Stimulated activated CD4-positive, alpha-beta T cell treated with anti-CD3 and anti-CD28 coated beads, Interleukin-1b, Interleukin-23, amount 100 ng/mL, for 4 hours (primary cell): ENCODE results near the gene PTDSS2.

Experiments
- DNase-seq, 2 donors: peaks; one replicate each; pipeline ENCODE4 v3.0.0-alpha.2; 2020; ENCODE audit warnings: low read depth in 2 of 2

PTDSS2 gene

DNA sequence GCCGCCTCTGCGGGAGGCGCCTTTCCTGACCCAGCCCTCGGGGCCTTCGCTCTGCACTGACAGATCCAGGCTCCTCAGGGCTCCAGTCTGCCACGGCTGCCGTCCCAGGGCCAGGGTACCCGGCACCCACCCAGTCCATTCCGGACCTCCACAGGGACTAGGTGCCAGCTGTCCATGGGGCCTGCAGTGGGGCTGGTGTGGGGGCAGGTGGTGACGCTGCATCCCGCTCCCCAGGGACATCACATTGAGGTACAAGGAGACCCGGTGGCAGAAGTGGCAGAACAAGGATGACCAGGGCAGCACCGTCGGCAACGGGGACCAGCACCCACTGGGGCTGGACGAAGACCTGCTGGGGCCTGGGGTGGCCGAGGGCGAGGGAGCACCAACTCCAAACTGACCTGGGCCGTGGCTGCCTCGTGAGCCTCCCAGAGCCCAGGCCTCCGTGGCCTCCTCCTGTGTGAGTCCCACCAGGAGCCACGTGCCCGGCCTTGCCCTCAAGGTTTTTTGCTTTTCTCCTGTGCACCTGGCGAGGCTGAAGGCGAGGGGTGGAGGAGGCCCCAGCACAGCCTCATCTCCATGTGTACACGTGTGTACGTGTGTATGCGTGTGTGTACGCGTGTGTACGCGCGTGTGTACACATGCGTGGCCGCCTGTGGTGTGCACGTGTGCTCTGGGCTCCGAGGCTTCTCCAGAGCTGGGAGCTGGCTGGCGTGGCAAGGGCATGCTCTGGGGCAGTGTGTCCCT is 40.3 kb downstream of the PTDSS2 start:
- DNase-seq, result no peak

DNA sequence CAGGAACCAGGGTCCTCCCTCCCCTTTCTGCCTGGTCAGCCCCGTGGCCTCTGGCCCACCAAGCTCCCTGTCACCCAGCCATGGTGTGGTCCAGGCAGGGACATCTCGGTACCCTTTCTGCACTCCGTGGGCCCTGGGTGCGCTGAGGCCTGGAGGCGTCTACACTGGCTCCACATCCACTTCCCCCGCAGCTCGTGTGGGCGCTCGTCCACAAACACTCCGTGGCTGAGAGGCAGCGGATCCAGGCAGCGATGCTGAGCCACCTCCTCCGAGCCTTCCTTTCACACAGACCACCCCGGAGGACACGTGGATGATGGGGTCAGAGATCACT is 40.8 kb downstream of the PTDSS2 start:
- DNase-seq, result no peak

DNA sequence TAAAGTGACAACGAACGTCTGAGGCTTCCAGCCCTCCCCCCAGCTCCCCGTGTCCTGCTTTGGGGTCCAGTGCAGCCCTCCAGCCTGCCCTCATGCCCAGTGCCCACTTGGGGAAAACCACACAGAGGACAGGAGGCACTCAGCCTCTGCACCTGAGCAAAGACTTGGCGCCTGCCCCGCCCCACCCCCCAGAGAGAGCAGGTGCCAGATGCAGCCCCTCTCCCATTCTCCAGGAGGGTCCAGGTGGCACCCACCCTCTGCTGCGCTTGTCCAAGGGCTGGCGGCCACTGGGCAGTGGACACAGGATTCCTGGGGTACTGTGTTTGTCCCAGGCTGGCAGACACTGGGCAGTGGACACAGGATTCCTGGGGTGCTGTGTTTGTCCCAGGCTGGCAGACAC is 41.3 kb downstream of the PTDSS2 start:
- DNase-seq, result no peak

DNA sequence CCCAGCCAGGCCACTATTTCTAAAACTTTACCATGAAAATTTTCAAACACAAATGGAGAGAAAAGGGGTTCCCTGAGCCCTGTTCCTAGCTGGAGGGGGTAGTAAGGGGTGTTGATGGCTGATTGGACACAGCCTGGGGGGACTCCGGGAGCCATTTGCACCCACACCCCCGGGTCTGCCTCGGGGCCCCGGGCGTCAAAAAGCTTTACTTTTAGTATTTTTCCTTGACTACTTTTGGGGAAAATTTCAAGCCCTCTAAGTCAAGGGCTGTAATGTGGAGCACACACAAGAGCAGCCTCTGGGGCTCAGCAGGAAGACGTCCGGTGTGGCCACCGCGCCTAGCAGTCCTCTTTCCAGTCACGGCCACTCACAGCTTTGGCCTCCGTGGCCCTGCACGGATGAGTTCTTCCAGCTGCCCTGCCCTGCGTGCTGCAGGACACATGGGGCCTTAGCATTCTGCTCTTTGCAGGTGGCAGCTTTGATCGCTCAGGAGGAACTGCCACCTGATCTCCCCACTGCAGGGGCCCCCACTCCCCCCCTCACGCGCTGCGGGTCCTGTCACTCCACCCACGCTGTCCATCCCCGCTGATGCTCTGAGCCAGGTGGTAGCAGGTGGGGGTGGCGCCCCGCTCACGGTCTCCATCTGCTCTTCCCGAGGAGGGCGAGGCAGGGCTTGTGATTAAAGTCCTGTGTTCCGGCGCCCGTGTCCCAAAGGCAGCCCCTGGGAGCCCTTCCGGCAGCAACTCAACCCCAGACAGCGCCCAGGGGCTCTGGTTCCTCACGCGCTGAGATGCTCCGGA is 42.5 kb downstream of the PTDSS2 start:
- no peak for DNase-seq

DNA sequence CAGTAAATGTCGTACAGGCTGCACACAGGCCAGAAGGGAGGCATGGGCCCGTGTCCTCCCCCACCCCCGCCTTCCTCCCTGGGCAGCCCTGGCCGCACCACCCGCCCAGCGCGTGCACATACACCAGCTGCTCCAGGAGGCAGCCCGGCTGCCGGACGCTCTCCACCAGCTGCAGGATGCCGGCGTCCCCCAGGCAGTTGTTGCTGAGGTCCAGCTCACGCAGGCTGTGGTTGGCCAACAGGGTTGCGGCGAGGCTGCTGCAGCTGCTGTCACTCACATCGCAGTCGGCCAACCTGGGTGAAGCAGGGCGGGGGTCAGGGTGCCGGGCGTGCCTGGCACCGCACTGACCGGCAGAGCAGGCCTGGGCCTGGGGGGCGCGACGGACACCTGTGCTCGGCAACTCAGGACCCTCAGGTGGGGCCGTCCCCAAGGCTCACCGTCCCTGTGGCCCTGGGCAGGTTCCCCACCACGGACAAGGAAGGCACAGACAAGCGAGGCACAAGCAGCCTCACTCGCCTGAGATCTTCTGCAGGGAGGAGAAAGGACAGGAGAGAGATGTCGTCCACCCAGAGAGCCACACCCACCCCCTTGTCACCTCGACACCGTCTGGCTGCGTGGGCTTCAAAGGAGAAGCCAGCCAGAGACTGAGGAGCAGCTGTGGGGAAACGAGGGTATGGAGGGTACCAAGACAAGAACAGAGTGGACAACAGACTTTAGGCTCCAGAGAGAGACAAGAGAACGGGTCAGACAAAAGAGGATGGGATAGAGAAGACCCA is 44.9 kb downstream of the PTDSS2 start:
- DNase-seq, result no peak

DNA sequence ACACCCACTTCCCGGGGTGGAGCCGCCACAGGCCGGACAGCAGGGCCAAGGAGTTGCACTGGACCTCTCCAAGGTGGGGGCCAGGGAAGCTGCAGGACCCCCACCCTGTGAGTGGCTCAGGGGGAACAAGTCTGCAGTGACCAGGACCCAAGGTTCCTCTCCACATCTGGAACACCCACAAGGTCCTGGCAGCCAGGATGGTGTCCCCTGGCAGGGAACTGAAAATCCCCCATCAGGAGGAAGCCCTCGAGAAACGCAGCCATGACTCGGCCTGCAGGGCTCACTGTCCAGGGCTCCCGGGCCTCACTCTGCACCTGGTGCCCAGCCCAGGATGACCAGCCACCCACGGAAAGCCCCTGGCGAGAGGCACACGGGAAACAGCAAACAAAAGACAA is 45.5 kb downstream of the PTDSS2 start:
- DNase-seq, result no peak

DNA sequence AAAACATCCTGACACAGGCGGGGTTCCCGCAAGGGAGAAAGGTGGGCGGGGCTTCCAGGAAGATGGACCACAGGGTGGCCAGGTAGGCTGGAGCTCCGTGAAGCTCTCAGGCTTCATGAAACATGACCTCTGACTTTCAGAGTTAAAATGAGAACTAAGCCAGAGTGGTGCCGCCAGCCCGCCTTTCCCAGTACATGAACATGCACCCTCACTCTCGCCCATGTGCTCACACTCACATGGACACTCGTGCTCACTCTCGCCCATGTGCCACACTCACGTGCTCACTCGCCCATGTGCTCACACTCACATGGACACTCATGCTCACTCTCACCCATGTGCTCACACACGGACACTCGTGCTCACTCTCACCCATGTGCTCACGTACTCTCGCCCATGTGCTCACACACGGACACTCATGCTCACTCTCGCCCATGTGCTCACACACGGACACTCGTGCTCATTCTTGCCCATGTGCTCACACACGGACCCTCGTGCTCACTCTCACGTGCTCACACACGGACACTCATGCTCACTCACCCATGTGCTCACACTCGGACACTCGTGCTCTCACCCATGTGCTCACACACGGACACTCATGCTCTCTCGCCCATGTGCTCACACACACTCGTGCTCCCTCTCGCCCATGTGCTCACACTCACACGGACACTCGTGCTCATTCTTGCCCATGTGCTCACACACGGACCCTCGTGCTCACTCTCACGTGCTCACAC is 46.9 kb downstream of the PTDSS2 start:
- no peak for DNase-seq

DNA sequence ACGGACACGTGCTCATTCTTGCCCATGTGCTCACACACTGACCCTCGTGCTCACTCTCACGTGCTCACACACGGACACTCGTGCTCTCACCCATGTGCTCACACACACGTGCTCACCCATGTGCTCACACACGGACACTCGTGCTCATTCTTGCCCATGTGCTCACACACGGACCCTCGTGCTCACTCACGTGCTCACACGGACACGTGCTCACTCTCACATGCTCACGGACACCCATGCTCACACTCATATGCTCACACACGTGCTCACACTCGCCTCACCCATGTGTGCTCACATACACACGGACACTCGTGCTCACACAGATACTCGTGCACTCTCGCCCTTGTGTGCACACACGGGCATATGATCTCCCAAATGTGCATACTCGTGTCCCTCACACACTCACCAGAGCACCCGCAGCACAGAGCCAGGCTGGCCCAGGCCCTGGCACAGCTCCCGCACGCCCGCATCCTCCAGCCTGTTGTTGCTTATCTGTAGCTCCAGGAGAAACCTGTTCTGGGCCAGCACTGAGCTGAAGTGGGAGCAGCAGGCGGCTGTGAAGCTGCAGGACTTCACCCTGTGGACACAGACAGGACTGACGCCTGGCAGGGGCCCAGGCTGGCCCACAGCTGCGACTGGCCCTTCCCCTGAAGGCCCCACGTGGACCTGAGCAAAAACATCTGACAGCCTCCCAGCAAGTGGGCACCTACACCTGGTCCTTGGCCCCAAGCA is 47.7 kb downstream of the PTDSS2 start:
- no peak for DNase-seq

DNA sequence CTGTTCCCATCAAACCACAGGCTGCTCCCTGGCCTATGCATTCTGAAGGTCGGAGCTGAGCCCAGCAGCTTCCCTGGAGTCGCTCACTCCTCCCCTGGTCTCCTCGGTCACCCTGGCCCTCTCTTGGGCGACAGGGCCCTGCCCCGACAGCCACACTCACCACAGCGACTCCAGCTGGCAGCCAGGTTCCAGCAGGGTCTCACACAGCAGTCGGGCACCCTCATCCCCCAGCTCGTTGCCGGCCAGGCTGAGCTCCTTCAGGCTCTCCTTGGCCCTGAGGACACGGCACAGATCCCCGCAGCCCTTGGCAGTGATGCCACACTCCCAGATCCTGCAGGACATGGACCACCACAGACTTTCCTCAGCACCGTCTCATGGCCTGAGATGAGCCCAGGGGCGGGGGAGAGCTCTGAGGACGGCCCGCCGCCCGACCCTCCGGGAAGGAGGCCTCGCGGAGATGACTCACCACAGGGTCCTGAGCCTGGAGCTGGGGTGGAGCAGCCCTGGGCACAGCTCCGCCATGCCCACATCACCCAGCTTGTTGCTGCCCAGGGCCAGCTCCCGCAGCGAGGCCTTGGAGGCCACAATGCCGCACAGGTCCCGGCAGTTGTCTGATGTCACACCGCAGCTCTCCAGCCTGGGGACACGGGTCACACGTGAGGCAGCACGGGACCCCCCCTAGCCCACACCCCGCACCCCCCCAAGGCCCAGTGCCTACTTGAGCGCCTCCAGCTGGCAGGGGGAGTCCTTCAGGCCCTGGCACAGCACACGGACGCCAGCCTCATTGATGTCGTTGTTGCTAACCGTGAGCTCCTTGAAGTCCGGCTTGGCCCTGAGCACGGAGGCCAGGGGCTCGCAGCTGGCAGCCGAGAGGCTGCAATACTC is 48.5 kb downstream of the PTDSS2 start:
- no peak for DNase-seq

DNA sequence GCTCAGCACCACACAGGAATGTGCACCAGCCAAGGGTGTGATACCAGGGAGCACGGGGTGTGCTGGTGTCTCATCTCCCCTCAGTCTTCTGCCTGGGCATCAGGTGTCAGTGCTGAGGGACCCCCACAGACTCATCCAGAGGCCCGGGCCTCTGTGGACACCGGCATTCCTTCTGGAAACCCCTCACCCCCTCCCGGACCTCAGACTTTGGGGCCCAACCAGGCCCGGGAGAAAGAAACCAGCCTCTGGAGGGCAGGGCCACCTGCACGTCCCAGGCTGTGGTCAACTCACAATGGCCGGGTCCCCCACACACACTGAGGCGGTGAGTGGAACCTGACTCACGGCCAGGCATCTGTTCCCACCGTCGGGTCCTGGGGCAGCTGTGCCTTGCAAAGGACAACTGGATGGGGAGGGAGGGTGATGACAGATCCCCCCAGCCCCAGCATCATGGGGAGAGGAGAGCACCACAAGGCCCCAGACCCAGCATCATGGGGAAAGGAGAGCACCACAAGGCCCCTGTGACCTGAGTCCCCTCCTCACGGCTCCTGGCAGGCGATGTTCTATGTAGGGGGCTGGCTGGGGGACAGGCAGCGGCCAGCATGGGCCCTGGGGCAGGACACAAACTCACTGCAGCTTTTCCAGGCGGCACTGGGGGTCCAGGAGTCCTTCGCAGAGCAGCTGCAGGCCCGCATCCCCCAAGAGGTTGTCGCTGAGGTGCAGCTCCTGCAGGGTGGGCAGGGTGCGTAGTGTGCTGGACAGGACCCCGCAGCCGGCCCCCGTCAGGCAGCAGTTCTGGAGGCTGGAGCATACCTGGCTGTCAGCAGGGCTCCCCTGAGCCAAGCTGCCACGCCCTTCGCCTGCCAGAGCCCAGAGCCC is 49.4 kb downstream of the PTDSS2 start:
- no peak for DNase-seq

DNA sequence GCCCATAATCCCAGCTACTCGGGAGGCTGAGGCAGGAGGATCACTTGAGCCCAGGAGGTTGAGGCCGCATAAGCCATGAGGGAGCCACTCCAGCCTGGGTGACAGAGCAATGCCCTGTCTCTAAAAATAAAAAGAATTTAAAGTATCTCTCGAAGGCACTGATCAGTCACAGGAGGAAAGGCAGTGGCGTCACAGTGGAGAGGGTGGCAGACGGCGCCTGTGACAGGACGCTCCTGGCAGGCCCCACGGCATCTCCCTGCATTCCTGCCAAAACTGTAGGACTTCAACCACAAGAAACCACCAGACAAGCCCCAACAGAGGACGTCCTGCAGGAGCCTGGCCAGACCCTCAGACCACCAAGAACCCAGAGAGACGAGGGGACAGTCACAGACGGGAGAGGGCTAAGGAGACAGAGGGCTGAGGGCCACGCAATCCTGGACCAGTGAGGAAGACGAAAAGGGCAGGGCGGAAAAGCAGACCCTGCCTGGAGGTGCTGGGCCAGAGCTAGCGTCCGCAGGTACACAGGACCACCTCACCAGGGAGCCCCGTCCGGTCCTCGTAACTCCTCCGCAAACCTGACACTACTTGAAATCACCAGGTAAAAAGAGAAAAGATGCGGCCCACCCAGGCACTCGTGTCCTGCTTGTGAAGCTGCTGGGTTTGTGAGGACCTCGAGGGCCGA is 51.1 kb downstream of the PTDSS2 start:
- DNase-seq, result no peak

DNA sequence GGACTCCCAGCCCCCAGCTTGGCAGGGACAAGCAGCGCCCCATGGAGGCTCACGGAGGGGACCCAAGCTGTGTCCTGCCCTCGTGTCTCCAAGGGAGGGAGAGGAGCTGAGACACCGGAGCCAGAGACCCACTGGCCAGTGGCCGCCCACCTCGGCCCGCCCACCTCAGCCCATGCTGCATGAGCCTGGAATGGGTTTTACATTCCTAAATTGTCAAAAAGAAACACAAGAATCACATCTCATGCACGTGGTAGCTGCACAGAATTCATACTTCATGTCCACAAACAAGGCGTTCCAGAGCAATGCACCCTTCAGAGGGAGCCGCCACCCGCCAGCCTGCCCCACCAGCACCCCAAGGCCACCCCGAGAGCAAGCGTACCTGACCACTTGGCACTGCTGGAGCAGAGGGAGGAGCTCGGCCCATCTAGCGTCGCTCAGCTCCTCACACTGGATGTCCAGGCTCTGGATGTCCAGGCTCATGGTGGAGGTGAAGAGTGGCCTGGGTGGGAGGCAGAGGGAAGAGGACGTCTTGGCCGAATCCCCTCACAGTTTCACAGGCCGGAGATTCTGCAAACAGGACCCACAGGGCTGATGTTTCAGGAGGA is 51.7 kb downstream of the PTDSS2 start:
- DNase-seq, result no peak

DNA sequence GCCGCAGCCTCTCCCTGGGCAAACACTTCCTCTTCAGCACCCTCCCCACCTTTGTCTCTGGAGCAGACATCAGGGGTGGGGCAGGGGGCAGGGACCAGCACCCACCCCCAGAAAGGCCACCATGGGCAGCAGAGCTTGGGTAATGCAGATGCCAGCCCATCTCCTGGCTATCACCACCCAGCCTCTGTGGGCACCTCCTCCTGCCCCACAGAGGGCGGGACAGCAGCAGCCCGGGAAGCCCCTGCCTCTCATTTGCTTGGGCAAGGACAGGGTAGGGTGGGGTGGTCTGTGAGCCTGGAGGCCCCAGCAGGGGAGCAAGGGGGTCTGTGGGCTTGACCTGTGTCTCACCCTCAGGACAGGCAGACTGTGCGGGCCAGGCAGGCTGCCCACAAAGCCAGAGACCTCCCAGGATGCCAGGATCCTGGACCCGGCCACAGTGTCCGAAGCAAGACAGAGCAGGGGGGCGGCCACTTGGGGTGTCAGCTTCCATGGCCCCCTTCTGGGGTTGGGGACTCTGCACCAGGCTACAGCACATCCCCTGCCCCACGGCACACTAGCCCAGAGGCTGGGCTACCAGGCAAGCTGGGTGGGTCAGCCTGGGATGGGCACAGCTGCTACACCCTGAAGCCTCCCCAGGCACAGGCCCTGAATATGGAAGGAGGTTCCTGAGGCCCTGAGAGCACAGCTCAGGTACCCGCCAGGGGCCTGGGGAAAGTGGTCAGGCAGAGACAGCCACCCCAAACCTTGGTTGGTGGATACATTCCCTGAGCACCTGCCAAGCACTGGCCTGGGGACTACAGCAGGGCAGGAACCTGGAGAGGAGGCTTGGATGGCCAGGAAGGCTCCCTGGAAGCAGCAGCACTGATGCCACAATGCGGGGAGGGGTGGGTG is 52.5 kb downstream of the PTDSS2 start:
- no peak for DNase-seq

DNA sequence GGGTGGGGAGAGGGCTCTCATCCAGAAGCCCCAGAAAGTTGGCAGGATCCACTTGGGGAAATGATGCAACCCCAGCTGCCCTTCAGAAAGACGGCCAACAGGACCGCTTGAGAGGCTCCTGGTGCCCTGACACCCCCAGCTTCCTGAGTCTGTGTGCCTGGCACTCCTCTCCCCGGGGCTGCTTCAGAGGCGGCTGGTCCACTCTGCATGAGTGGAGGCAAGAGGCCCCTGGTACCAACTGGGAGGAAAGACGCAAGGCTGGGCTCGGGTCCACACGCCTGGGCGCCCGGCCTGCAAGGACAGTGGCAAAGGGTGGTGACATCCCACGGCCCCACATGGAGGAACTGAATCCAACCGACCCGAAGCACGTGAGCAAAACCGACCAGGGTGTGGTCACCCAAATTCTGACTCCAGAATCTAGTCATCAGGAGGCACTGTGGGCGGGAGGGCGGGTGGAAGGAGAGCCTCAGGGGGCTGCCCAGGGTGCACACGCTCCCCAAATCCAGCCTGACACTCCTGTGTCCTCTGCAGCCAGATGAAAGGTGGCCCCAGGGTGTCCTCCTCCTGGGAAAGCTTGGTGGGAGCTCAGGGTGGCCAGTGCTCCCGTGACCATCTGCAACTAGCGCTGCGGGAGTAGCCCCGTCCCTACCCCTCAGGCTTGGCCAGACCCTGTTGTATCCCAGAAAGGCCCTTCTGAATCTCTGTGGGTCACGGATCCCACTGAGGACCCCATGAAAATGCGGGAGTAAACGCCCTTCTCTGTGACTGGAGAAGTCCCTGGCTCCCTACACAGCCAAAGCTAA is 53.3 kb downstream of the PTDSS2 start:
- DNase-seq, result no peak

DNA sequence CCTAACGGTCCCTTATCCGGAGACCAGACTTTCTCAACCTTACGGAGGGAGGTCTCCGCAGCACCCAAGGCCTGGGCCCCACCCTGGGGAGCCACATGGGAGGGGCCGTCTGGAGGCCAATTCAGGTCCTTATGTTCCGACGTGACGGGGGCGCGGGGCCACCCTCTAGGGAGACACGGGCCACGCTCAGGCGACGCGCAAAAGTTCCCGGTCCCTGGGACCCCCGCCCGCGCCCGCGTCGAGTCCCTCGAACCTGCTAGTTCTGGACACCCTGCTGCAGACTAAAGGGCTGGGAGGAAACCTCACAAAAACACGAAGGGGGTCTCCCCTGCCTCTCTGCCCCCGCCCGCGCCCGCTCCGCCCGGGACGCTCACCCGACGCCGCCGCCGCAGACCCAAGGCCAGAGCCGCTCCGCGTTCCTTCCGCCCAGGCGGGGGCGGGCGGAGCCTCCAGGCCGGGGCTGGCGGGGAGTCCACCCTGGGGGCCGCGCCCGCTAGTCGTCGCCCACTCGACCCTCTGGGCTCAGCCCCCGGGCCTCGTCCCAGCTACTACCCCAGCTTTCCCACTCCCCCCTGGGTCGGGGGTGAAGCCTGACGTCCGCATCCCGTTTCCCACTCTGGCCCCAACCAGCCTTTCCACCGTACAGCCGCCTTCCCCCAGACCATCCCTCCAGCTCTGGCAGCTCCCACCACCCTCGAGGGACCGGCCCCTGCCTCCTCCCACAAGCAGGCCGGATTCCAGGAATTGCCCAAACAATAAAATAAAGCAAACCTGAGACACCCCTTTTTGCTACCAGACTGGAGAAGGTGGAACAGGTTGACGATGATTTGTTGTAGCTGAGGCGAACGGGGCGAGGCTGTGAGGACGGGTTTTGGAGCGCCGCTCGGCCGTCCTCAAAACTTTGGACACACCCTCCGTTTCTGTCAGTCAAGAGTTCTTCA is 54.2 kb downstream of the PTDSS2 start:
- DNase-seq, result no peak
